ENCODE results near the gene STARD13.
A peak's percentile ranks its signal among the peaks of the same experiment; 100 is the strongest.

Gene STARD13

GRCh38 chr13:33111414-33112110, 174.0 kb downstream of the STARD13 start:
- DNase-seq (ENCODE audit: low spot score): no peak

- no peak for DNase-seq (ENCODE audit: low spot score)
Measured at GRCh38 chr13:33110713-33111413, 174.7 kb downstream of the STARD13 start.

GRCh38 chr13:33110386-33110712, 175.2 kb downstream of the STARD13 start:
- no peak for DNase-seq (ENCODE audit: low spot score)

- DNase-seq (ENCODE audit: low spot score): no peak
Measured at GRCh38 chr13:33109801-33110200, 175.8 kb downstream of the STARD13 start.

GRCh38 chr13:33109271-33109697, 176.3 kb downstream of the STARD13 start:
- DNase-seq (ENCODE audit: low spot score): no peak

GRCh38 chr13:33108620-33109019, 176.9 kb downstream of the STARD13 start:
- DNase-seq (ENCODE audit: low spot score): no peak

- DNase-seq (ENCODE audit: low spot score): no peak
Measured at GRCh38 chr13:33107361-33107760, 178.2 kb downstream of the STARD13 start.

- DNase-seq (ENCODE audit: low spot score): no peak
Measured at GRCh38 chr13:33106656-33107360, 178.7 kb downstream of the STARD13 start.

- DNase-seq (ENCODE audit: low spot score): no peak
Measured at GRCh38 chr13:33105387-33106005, 180.1 kb downstream of the STARD13 start.

GRCh38 chr13:33103457-33103856, 182.1 kb downstream of the STARD13 start:
- no peak for DNase-seq (ENCODE audit: low spot score)

- DNase-seq (ENCODE audit: low spot score): no peak
Measured at GRCh38 chr13:33101835-33102234, 183.7 kb downstream of the STARD13 start.

- no peak for DNase-seq (ENCODE audit: low spot score)
Measured at GRCh38 chr13:33100886-33101285, 184.7 kb downstream of the STARD13 start.

GRCh38 chr13:33099860-33100259, 185.7 kb downstream of the STARD13 start:
- DNase-seq (ENCODE audit: low spot score): no peak

GRCh38 chr13:33096886-33097605, 188.5 kb downstream of the STARD13 start:
- no peak for DNase-seq (ENCODE audit: low spot score)

GRCh38 chr13:33092073-33092987, 193.2 kb downstream of the STARD13 start:
- DNase-seq (ENCODE audit: low spot score): no peak

- no peak for DNase-seq (ENCODE audit: low spot score)
Measured at GRCh38 chr13:33091415-33091774, 194.2 kb downstream of the STARD13 start.

GRCh38 chr13:33090755-33091414, 194.7 kb downstream of the STARD13 start:
- DNase-seq (ENCODE audit: low spot score): no peak

- no peak for DNase-seq (ENCODE audit: low spot score)
Measured at GRCh38 chr13:33089311-33089710, 196.2 kb downstream of the STARD13 start.

- DNase-seq (ENCODE audit: low spot score): peak; percentile 16
Measured at GRCh38 chr13:33087790-33088189, 197.8 kb downstream of the STARD13 start.

- no peak for DNase-seq (ENCODE audit: low spot score)
Measured at GRCh38 chr13:33087091-33087490, 198.5 kb downstream of the STARD13 start.

Measured in LoVo (cell line).